Breast epithelium (tissue), 3 donors: ENCODE data around the gene UPF3B.

ENCODE experiments used
- POLR2AphosphoS5 ChIP-seq, 3 donors: sonication (generic); formaldehyde crosslinking; IDR thresholded peaks; one replicate each; pipeline ENCODE4 v1.6.1; 2017; ENCODE audit warnings: antibody characterized with exemption in 3 of 3
- TF ChIP-seq, protein P1 (sequence below), 3 donors: fragments of 450-650 bp; IDR thresholded peaks; one replicate each; pipeline ENCODE4 v1.5.1; 2016 to 2017; ENCODE audit warnings: antibody characterized with exemption in 3 of 3, mild to moderate bottlenecking in 3 of 3, moderate library complexity in 3 of 3

- TF ChIP-seq, protein P1, sequence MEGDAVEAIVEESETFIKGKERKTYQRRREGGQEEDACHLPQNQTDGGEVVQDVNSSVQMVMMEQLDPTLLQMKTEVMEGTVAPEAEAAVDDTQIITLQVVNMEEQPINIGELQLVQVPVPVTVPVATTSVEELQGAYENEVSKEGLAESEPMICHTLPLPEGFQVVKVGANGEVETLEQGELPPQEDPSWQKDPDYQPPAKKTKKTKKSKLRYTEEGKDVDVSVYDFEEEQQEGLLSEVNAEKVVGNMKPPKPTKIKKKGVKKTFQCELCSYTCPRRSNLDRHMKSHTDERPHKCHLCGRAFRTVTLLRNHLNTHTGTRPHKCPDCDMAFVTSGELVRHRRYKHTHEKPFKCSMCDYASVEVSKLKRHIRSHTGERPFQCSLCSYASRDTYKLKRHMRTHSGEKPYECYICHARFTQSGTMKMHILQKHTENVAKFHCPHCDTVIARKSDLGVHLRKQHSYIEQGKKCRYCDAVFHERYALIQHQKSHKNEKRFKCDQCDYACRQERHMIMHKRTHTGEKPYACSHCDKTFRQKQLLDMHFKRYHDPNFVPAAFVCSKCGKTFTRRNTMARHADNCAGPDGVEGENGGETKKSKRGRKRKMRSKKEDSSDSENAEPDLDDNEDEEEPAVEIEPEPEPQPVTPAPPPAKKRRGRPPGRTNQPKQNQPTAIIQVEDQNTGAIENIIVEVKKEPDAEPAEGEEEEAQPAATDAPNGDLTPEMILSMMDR (IDR thresholded peaks at IDR 0.05): no peak
- no peak for TF ChIP-seq POLR2AphosphoS5 (IDR thresholded peaks at IDR 0.05)
Measured at GRCh38 chrX:119801253-119802221, 51.2 kb downstream of the UPF3B start.
